SKM-1 (cell line): ENCODE results near the gene NAA60.
"Not testable (repeated sequence)": the region's sequence is repeated elsewhere in the genome, so short reads cannot be mapped to it uniquely, and the experiment has no call there.

ENCODE experiments used
- DNase-seq: peaks from one replicate; lab custom pipeline; 2025; ENCODE audit not compliant: unreplicated experiment; lab: John Stamatoyannopoulos, UW

NAA60 gene

DNA sequence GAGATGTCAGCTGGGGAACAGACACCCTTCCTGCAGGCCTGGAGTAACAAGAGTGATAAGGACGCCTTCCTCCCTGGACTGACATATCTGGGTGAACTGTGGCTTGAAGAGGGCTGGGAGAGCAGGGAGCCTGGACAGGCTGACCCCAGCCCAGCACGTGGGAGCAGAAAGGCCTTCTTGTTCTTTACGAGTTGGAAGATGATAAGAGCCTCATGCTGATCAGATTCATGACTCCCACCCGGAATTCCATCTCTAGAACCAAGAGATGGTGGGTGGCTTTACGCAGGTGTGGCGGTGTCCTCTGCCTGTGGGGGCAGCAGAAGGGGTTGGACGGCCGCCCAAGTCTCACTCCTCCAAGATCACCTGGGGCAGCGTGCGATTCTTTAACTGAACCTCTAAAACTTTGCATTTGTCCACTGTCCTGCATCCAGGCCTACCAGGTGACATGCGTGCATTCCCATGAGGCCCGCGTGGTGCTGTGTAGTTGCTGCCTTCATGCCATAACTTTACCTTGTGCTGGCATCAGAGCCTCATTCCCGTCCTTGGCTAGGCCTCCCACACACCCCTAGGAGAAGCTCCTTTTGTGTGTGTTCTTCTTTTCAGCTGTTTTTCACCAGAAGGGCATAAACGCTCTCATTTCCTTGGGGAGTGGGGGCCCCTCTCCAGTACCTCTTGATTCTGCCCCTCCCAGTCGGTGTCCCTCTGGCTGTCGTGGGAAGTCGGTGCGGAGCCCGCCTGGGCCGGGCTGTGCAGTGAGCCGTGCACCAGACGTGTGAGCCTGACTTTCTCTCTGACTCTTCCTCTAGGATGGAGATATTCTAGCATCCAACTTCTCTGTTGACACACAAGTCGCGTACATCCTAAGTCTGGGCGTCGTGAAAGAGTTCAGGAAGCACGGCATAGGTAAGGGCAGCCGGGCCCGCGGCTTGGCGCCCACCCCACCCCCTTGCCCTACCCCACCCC, 38.5 kb downstream of the NAA60 start:
- no peak for DNase-seq

GRCh38 chr16:3482659-3483241, 39.3 kb downstream of the NAA60 start:
- DNase-seq, result no peak

GRCh38 chr16:3484318-3485096, 41.0 kb downstream of the NAA60 start:
- no peak for DNase-seq

DNA sequence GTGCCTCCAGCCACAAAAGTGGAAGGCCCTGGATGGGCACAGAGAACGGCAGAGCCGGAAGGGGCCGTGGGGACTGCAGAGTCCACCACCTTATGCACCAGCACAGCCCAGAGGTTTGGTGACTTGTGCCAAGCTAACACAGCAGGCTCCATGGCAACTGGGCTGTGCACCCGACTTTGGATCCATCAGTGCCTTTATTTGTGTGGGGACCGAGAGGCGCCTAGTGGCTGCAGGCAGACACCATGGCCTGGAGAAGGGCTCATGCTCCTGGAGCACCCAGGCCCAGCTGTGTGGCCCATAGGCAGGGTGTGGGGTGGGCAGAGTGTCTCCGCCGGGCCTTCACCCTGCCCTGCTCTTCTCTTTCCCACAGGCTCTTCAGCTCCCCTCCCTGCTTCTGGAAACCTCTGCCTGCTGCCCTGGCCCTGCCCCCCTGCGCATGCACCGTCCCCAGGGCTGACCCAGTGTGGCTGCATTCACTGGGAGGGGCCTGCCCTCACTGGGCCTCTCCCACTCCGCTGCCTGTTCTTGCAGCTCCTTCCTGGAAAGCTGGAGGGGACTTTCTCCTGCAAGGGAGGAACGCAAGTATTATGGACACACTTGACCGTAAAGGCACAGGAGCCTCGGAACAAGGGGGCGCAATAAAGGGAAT, 41.7 kb downstream of the NAA60 start:
- DNase-seq, result no peak

GRCh38 chr16:3485821-3486505, 42.5 kb downstream of the NAA60 start:
- no peak for DNase-seq

DNA sequence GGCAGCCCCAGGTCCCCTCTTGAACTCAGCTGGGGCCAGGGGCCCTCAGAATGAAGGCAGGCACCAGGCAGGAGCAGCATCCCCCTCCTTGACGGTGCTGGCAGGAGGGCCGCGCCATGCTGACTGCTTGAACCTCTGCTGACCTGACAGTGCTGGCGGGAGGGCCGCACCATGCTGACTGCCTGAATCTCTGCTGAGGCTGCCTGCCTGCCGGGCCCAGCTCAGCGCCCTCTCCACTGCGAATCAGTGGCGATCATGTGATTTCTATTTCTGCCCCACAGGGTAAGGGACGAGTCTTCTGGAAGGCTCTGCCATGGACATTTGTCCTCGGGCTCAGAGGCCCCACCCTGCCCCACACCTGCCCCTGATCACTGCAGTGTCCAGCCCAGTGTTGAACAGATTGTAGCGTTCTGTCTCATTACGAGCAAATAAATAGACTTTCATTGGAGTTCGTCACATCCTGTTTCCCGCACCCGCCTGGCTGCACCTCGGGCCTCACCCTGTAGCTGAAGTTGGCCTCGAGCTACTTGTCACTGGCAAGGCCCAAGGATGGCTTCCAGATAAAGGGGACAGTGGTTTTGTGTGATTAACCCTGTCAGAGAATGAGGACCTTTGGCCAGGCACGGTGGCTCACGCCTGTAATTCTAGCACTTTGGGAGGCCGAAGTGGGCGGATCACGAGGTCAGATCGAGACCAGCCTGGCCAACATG, 43.2 kb downstream of the NAA60 start:
- no peak for DNase-seq

DNA sequence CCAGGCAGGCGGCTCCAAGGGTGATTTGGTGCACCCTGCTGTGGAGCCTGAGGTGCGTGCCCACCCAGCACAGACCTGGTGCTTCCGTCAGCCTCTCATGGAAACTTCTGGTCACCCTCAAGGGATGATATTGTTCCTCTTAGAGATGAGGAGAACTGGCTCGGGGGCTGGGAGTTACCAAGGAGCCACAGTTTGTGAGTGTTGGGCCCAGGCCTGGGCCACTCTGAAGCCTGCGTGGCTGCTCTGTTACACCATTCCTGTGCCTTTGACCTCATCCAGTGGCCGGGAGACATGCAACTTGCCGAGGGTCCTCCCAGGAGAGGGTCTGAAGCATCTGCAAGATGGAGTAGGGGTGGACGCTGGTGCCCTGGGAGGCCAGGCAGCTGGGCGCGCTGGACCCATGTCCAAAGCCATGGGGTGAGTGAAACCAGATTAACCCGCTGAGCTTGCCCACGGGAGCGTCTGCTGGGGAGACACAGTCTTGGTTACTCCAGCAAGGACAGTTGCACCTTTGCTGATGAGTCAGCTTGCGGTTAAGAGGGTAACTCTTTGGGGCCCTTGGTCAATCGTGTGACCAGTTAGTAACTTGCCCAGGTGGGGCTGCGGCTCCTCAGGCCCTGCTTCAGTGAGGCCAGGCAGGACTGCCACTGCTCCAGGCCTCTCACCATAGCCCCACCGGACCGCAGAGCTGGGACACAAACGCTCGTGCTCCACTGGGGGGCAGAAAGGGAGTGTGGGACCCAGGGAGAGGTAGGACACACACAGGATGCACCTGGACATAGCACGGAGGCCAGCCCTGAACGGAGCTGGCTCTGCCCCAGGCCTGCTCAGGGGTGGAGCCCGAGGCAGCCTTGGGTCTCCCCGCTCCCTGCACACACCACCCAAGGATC, 44.3 kb downstream of the NAA60 start:
- DNase-seq, result no peak

- DNase-seq, result no peak
Observed at GRCh38 chr16:3488801-3489200, 45.3 kb downstream of the NAA60 start.

DNA sequence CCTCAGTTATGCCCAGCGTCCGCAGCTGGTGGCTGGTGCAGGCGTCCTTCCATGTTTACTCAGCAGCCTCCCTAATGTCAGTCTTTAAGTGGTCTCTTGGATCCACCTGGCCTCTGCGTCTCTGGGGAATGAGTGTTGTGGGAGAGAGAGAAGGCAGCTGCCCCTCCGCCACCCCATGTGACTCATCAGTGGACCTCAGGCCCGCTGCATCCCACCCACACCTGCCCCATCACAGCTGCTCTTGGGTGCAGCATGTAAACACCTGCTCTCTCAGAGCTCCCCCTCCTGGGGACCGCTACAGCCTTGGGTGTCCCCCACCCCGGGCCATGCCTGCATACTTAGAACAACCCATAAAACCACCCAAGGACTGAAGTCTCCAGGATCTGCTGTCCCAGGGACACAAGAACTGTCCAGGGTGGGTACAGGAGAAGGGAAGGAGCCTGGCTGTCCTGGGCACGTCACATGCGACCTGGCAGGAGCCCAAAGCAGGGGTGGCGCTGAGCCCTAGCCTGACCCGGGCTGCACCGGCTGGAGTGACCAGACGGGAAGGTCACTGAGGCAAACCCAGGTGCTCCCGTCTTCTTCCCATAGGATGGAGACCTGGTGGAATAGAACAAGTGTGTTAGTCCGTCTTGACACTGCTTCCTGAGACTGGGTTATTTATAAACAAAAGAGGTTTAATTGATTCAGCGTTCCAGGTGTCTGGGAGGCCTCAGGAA, 47.6 kb downstream of the NAA60 start:
- DNase-seq, result no peak

DNA sequence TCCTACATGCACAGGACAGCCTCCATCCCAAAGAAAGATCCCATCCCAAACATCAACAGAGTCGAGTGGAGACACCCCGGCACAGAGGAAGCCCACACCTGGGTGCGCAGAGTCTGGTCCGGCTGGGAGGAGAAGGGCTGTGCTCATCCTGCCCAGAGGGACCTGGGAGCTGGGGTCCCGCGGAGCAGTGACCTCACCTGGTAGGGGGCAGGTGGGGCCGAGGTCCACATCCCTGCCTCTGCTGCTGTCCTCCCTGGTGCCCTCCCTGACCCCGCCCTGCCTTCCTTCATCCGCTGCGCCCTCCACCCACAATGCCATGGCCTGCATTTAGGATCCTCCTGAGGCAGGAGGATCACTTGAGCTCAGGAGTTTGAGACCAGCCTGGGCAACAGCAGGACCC, 48.9 kb downstream of the NAA60 start:
- no peak for DNase-seq

DNA sequence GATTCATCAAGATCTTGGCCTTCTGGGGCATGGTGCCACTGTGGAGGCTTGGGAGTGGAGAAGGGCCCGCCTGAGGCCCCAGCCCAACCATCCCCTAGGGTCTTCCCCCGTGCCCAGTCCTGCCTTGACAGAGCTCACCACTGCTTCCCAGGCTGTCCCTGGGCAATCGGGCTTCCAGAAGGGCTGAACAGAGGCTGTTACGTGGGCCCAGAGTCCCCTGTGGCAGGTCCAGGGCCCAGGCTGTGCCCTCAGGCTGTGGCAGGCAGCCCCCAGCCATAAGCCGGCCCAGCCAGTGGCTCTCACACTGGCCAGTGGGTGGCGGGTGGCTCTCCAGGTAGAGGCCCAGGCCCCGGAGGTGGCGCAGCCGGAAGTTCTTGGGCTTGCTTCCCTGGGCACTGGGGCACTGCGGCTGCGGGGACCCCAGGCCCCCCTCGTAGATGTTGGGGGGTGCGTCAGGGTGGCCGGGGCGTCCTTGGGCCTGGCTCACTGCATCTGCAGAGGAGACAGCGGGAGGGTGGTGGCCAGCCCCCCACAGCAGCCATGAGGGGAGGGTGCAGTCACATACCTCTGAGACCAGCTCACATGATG, 51.0 kb downstream of the NAA60 start:
- no peak for DNase-seq

- DNase-seq, result no peak
Observed at GRCh38 chr16:3495176-3495575, 51.7 kb downstream of the NAA60 start, which contains the start of gene C16orf90. Gene C16orf90 (minus strand): TSS chr16:3495489. CDS start chr16:3495421, 68 bp downstream.

GRCh38 chr16:3496386-3496785, 52.9 kb downstream of the NAA60 start:
- DNase-seq, result no peak

GRCh38 chr16:3497771-3498170, 54.3 kb downstream of the NAA60 start:
- no peak for DNase-seq

- no peak for DNase-seq
Observed at GRCh38 chr16:3498988-3499387, 55.5 kb downstream of the NAA60 start.

- not testable (repeated sequence) for DNase-seq
Observed at GRCh38 chr16:3501412-3501761, 57.9 kb downstream of the NAA60 start.

GRCh38 chr16:3501783-3502400, 58.4 kb downstream of the NAA60 start:
- DNase-seq, result peak; percentile 42
